ENCODE results near the gene FOXN3.
A peak's percentile ranks its signal among the peaks of the same experiment; 100 is the strongest.

FOXN3 gene

GRCh38 chr14:89331398-89331797 is 85.6 kb downstream of the FOXN3 start:
- Histone ChIP-seq H3K4me1 (peaks cover 0 to 38% (median 11%) of the 10 kb centered on the region in 4 donors), H3K36me3 (no peaks in the 10 kb centered on the region), H3K4me3 (no peak overlapping the region), H3K27me3 (no peaks in the 10 kb centered on the region), H3K9me3 (no peaks in the 10 kb centered on the region), H3K27ac (no peak overlapping the region)
- DNase-seq, result no peak
- TF ChIP-seq CTCF (IDR thresholded peaks at IDR 0.05), result no peak
- intact Hi-C loops (cut with DNase I; ENCODE audit: low total_unique reads), result no loop called here

- peak overlapping the region; percentile 14 to 45 for H3K27ac ChIP-seq
Observed at GRCh38 chr14:89330236-89331002, 86.6 kb downstream of the FOXN3 start.

GRCh38 chr14:89327771-89328212 is 89.2 kb downstream of the FOXN3 start:
- no peak overlapping the region for H3K27ac ChIP-seq
- intact Hi-C loops (cut with DNase I; ENCODE audit: low total_unique reads), result no loop called here
- DNase-seq, result no peak
- TF ChIP-seq CTCF (IDR thresholded peaks at IDR 0.05), result no peak
- H3K4me3 ChIP-seq, result no peak overlapping the region
- peaks cover 0 to 36% (median 11%) of the 10 kb centered on the region in 4 donors for H3K4me1 ChIP-seq
- no peaks in the 10 kb centered on the region for H3K9me3 ChIP-seq
- H3K36me3 ChIP-seq, result no peaks in the 10 kb centered on the region
- no peaks in the 10 kb centered on the region for H3K27me3 ChIP-seq

More at GRCh38 chr14:89330236-89331002, 86.6 kb downstream of the FOXN3 start:
- intact Hi-C loops (cut with DNase I; ENCODE audit: low total_unique reads), result no loop called here
- peak; percentile 74 to 85 for DNase-seq
- no peaks in the 10 kb centered on the region for H3K27me3 ChIP-seq
- H3K4me3 ChIP-seq, result no peak overlapping the region
- TF ChIP-seq CTCF (IDR thresholded peaks at IDR 0.05), result no peak
- H3K9me3 ChIP-seq, result no peaks in the 10 kb centered on the region
- H3K36me3 ChIP-seq, result no peaks in the 10 kb centered on the region
- H3K4me1 ChIP-seq, result peaks cover 0 to 35% (median 11%) of the 10 kb centered on the region in 4 donors

- H3K9me3 ChIP-seq, result no peaks in the 10 kb centered on the region
- no peaks in the 10 kb centered on the region for H3K36me3 ChIP-seq
- DNase-seq, result no peak
- intact Hi-C loops (cut with DNase I; ENCODE audit: low total_unique reads), result no loop called here
- no peak overlapping the region for H3K27ac ChIP-seq
- TF ChIP-seq CTCF (IDR thresholded peaks at IDR 0.05), result no peak
- H3K4me1 ChIP-seq, result peaks cover 0 to 46% (median 11%) of the 10 kb centered on the region in 4 donors
- no peak overlapping the region for H3K4me3 ChIP-seq
- H3K27me3 ChIP-seq, result no peaks in the 10 kb centered on the region
Observed at GRCh38 chr14:89325959-89326358, 91.1 kb downstream of the FOXN3 start.

- H3K27ac ChIP-seq, result no peak overlapping the region
- H3K4me3 ChIP-seq, result no peak overlapping the region
- intact Hi-C loops (cut with DNase I; ENCODE audit: low total_unique reads), result no loop called here
- no peaks in the 10 kb centered on the region for H3K27me3 ChIP-seq
- peaks cover 0 to 47% (median 13%) of the 10 kb centered on the region in 4 donors for H3K4me1 ChIP-seq
- no peak for TF ChIP-seq CTCF (IDR thresholded peaks at IDR 0.05)
- no peaks in the 10 kb centered on the region for H3K9me3 ChIP-seq
- no peak for DNase-seq
- H3K36me3 ChIP-seq, result no peaks in the 10 kb centered on the region
Observed at GRCh38 chr14:89325299-89325883, 91.6 kb downstream of the FOXN3 start.
